ENCODE data around the gene GPRC5D. TPM values are rescaled to one million over a fixed set of nuclear protein-coding genes. Genes with fewer than 3 reads are reported as not detected.

The GPRC5D gene
- total RNA-seq, 1 donor, result not detected

DNA sequence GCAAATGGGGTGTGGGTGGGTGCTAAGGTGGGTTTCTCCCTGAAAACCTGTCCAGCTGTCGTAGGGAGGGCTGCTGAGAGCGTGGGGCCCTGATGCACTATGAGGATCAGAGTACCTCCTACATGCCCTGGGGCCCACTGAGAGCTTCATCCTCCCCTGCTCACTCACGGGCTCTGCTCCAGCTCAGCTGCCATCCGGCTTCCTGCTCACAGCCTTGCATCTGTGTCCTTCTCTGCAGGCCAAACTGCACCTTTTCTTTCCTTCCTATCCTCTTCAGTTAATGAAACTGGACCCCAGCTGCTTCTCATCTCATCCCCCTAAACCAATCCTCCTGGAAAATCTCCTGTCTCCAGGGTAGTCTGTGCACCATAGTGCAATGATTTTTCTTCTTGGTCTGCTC, 22.2 kb upstream of the GPRC5D start:
- no peak for DNase-seq (ENCODE audit: low read depth)

DNA sequence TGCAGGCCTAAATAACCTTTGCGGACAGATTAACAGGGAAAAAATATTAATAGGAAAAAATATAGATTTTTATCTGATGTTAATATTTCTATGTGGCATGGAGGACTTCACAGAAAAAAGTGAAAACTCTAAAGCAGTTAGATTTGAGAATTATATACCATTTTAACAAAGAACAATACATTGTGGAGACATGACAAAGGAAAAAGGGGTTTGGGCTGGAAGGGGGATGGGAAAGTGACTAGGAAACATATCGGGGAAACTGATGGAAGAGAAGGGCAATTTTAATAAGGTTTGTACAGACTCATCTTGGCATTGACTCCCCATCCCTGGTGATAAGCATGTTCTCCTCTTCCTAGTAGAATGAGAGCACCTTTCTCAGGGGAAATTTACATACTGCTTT, 21.0 kb upstream of the GPRC5D start:
- TF ChIP-seq, protein P1, sequence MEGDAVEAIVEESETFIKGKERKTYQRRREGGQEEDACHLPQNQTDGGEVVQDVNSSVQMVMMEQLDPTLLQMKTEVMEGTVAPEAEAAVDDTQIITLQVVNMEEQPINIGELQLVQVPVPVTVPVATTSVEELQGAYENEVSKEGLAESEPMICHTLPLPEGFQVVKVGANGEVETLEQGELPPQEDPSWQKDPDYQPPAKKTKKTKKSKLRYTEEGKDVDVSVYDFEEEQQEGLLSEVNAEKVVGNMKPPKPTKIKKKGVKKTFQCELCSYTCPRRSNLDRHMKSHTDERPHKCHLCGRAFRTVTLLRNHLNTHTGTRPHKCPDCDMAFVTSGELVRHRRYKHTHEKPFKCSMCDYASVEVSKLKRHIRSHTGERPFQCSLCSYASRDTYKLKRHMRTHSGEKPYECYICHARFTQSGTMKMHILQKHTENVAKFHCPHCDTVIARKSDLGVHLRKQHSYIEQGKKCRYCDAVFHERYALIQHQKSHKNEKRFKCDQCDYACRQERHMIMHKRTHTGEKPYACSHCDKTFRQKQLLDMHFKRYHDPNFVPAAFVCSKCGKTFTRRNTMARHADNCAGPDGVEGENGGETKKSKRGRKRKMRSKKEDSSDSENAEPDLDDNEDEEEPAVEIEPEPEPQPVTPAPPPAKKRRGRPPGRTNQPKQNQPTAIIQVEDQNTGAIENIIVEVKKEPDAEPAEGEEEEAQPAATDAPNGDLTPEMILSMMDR (IDR thresholded peaks at IDR 0.05; ENCODE audit: insufficient read depth, low read depth, low read length), result no peak
- DNase-seq (ENCODE audit: low read depth), result no peak
- no peak overlapping the region for H3K4me3 ChIP-seq (ENCODE audit: low read depth, low read length)

More for the DNA sequence above, 22.2 kb upstream of the GPRC5D start:
- H3K4me3 ChIP-seq (ENCODE audit: low read depth, low read length), result no peak overlapping the region
- TF ChIP-seq, protein P1 (IDR thresholded peaks at IDR 0.05; ENCODE audit: insufficient read depth, low read depth, low read length), result no peak

DNA sequence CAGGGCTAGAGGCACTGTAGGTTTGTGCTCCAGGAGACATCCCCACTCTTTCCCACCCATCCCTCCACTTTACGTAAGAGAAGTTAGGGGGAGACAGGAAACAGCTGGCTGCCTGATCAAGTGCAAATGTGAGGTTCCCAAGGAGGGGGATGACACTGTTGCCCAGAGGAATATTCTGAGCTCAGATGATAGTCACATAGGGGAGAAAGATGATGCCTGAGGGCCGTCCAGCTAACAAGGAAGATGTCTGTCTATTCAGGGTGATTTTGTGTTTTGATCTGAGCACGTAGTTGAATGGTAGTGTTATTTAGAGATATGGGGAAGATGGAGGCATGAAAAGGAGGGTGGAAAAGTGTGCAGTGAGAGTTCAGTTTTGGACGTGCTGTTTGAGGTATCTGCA, 13.9 kb upstream of the GPRC5D start:
- TF ChIP-seq, protein P1 (IDR thresholded peaks at IDR 0.05; ENCODE audit: insufficient read depth, low read depth, low read length), result no peak
- no peak for DNase-seq (ENCODE audit: low read depth)
- H3K4me3 ChIP-seq (ENCODE audit: low read depth, low read length), result no peak overlapping the region

DNA sequence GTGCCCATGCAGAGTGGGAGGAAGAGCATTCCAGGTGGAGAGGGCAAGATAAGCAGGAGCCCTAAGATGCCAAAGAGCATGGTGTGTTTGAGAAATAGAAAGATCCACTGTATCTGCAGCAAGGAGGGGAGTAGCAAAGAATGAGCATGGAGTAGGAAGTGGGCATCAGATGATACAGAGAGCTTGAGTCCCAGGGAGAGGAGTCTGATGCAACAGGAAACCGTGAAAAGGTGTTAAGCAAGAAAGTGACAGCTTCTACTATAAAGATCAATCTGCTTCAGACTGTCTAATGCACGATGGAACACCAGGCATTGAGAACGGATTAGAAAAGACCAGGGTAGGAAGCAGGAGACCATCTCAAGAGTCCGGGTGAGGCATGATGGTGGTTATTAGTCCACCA, 12.3 kb upstream of the GPRC5D start:
- TF ChIP-seq, protein P1 (IDR thresholded peaks at IDR 0.05; ENCODE audit: insufficient read depth, low read depth, low read length), result no peak
- H3K4me3 ChIP-seq (ENCODE audit: low read depth, low read length), result no peak overlapping the region
- peak; percentile 13 for DNase-seq (ENCODE audit: low read depth)

DNA sequence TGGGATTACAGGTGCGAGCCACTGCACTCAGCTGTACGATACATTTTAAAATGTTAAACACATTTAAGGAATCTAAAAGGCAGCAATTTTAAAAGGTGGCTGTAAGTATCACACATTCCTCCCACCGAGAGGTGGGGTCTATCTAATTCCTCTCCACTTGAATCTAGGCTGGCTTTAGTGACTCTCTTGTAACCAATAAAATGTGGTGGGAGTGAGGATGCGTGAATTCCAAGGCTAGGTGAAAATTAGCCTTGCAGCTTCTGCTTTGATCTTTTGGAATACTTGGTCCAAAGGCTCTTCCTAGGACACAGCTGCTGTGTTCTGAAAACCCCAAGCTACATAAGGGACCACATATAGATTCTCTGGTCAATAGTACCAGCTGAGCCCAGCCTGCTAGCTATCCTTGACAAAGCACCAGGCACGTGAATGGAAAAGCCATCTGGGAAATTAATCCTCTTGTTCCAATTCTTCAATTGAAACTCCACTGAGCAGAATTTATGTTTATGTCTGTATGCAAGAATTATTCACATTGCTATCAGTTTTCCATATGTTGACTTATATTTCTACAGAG, 8.8 kb upstream of the GPRC5D start:
- no peak overlapping the region for H3K4me3 ChIP-seq (ENCODE audit: low read depth, low read length)
- TF ChIP-seq, protein P1 (IDR thresholded peaks at IDR 0.05; ENCODE audit: insufficient read depth, low read depth, low read length), result no peak
- no peak for DNase-seq (ENCODE audit: low read depth)

DNA sequence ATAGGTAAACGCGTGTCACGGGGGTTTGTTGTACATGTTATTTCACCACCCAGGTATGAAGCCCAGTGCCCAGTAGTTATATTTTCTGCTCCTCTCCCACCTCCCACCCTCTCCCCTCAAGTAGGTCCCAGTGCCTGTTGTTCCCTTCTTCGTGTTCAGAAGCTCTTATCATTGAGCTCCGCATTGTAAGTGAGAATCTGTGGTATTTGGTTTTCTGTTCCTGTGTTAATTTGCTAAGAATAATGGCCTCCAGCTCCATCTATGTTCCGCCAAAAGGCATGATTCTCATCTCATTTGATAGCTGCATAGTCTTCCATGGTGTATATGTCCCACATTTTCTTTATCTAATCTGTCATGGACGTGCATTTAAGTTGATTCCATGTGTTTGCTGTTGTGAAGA, 6.9 kb upstream of the GPRC5D start:
- H3K4me3 ChIP-seq (ENCODE audit: low read depth, low read length), result no peak overlapping the region
- TF ChIP-seq, protein P1 (IDR thresholded peaks at IDR 0.05; ENCODE audit: insufficient read depth, low read depth, low read length), result no peak
- no peak for DNase-seq (ENCODE audit: low read depth)
